ENCODE data around the gene SEMA7A.

The SEMA7A gene

DNA sequence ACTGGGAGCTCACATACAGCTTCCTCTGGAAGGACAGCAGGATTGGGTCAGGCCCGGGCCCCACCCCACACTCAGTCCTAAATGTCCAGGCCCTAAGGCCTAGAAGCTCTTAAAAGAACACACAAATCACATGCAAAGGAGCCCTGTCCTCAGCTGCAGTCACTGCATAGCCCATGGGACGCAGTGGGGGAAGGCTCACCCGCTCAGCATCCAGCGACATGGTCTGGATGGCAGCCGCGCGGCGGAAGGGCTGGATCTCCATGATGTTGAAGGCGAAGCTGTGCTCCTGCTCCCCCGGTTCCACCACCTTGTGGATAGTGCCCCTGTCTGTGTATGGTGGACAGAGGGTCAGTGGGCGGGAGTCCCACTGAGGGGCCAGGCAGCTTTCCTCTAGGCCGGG is 22.1 kb downstream of the SEMA7A start:
- Histone ChIP-seq H3K4me1 (ENCODE audit: control insufficient read depth, insufficient read depth, low read length) (peaks cover 5% of the 10 kb centered on the region; the same call in 1 of the 2 replicates), H3K36me3 (ENCODE audit: control insufficient read depth, insufficient read depth, low read length) (peaks cover 32% of the 10 kb centered on the region), H3K27ac (ENCODE audit: low read depth, low read length) (no peak overlapping the region), H3K27me3 (ENCODE audit: control insufficient read depth, insufficient read depth, low read length) (no peaks in the 10 kb centered on the region), H3K4me3 (ENCODE audit: low read depth, low read length) (no peak overlapping the region), H3K9ac (ENCODE audit: low read depth, low read length) (no peak overlapping the region), H3K9me3 (ENCODE audit: control insufficient read depth, insufficient read depth, low read length) (no peaks in the 10 kb centered on the region)

DNA sequence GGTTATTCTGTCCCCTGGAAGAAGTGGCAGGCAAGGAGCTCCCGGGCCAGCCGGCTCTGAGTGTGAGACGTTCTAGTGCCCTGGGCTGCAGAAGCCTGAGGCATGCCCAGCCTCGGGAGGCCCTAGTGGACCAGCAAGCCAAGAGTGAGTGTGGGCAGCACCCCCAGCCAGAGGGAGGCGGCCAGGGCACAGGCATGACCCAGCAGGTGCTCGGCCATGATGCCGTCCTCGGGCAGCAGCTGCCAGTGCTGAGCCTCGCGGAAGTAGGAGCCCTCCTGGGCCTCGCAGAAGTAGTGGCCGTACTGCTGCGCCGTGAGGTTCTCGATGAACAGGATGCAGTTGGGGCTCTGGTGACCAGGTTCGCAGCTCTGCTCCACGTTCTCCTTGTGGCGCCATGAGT is 23.3 kb downstream of the SEMA7A start:
- H3K9me3 ChIP-seq (ENCODE audit: control insufficient read depth, insufficient read depth, low read length): no peaks in the 10 kb centered on the region
- H3K4me3 ChIP-seq (ENCODE audit: low read depth, low read length): no peak overlapping the region
- H3K36me3 ChIP-seq (ENCODE audit: control insufficient read depth, insufficient read depth, low read length): peaks cover 24% of the 10 kb centered on the region
- peaks cover 5% of the 10 kb centered on the region; the same call in 1 of the 2 replicates for H3K4me1 ChIP-seq (ENCODE audit: control insufficient read depth, insufficient read depth, low read length)
- H3K9ac ChIP-seq (ENCODE audit: low read depth, low read length): no peak overlapping the region
- H3K27ac ChIP-seq (ENCODE audit: low read depth, low read length): no peak overlapping the region
- no peaks in the 10 kb centered on the region for H3K27me3 ChIP-seq (ENCODE audit: control insufficient read depth, insufficient read depth, low read length)

DNA sequence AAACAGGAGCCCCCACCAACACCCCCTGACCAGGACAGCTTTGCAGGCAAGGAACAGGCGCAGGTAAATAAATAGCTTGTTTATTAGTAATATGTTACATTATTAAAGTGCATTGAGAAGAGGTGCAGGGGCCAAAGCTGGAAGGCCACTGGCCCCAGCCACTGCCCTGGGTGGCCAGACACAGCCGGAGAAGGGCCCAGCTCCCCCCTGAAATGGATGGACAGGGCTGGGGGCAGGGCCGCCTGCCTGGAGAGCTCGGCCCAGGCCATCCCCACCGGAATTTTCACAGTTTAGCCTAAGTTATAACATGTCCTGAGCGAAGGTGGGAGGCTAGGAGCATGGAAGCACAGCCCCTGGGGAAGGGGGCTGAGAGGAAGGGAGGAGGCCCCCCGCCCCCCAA is 24.5 kb downstream of the SEMA7A start:
- Histone ChIP-seq H3K27me3 (ENCODE audit: control insufficient read depth, insufficient read depth, low read length) (no peaks in the 10 kb centered on the region), H3K9ac (ENCODE audit: low read depth, low read length) (no peak overlapping the region), H3K4me3 (ENCODE audit: low read depth, low read length) (no peak overlapping the region), H3K36me3 (ENCODE audit: control insufficient read depth, insufficient read depth, low read length) (peaks cover 20% of the 10 kb centered on the region), H3K4me1 (ENCODE audit: control insufficient read depth, insufficient read depth, low read length) (peaks cover 5% of the 10 kb centered on the region; the same call in 1 of the 2 replicates), H3K27ac (ENCODE audit: low read depth, low read length) (no peak overlapping the region), H3K9me3 (ENCODE audit: control insufficient read depth, insufficient read depth, low read length) (no peaks in the 10 kb centered on the region)

DNA sequence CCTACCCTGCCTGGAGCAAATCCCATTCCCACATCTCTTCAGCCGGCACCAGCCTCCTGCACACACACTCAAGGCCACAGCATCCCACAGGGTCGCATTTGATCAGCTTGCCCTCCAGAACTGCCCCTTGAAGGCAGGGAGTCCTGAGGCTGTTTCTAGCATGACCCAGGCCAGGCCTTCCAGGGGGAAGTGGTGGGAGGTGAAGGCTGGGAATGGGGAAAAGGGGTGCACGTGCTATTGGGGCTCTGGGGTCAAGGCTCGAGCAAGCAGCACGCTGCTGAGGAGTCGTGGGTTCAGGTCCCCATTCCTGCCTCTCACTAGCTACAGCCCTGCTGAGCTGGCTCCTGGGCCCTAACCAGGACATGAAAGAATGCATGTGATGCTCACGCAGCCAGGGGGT is 24.9 kb downstream of the SEMA7A start:
- Histone ChIP-seq H3K9ac (ENCODE audit: low read depth, low read length) (no peak overlapping the region), H3K27me3 (ENCODE audit: control insufficient read depth, insufficient read depth, low read length) (no peaks in the 10 kb centered on the region), H3K9me3 (ENCODE audit: control insufficient read depth, insufficient read depth, low read length) (no peaks in the 10 kb centered on the region), H3K27ac (ENCODE audit: low read depth, low read length) (no peak overlapping the region), H3K36me3 (ENCODE audit: control insufficient read depth, insufficient read depth, low read length) (peaks cover 19% of the 10 kb centered on the region), H3K4me1 (ENCODE audit: control insufficient read depth, insufficient read depth, low read length) (peaks cover 5% of the 10 kb centered on the region; the same call in 1 of the 2 replicates), H3K4me3 (ENCODE audit: low read depth, low read length) (no peak overlapping the region)

DNA sequence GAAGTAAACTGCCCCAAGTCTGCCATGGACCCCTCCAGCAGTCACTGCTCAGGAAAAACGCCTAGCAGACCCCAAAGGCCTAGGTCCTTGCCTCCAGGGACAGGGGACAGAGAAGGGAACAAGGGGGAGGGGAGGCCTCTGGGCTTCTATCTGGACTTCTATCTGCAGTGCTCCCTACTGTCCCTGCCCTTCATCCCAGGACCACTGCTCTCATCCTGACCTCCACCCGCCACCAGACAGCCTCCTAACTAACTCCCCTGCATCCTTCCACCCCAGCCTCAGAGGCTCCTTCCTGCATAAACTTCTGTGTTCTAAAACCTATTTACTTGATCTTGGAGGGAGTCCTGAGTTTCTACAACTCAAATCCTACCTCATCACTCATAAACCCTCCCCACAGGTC is 25.4 kb downstream of the SEMA7A start:
- H3K9me3 ChIP-seq (ENCODE audit: control insufficient read depth, insufficient read depth, low read length): no peaks in the 10 kb centered on the region
- H3K27me3 ChIP-seq (ENCODE audit: control insufficient read depth, insufficient read depth, low read length): no peaks in the 10 kb centered on the region
- H3K27ac ChIP-seq (ENCODE audit: low read depth, low read length): no peak overlapping the region
- no peak overlapping the region for H3K4me3 ChIP-seq (ENCODE audit: low read depth, low read length)
- H3K4me1 ChIP-seq (ENCODE audit: control insufficient read depth, insufficient read depth, low read length): peaks cover 5% of the 10 kb centered on the region; the same call in 1 of the 2 replicates
- H3K9ac ChIP-seq (ENCODE audit: low read depth, low read length): no peak overlapping the region
- H3K36me3 ChIP-seq (ENCODE audit: control insufficient read depth, insufficient read depth, low read length): peaks cover 14% of the 10 kb centered on the region

DNA sequence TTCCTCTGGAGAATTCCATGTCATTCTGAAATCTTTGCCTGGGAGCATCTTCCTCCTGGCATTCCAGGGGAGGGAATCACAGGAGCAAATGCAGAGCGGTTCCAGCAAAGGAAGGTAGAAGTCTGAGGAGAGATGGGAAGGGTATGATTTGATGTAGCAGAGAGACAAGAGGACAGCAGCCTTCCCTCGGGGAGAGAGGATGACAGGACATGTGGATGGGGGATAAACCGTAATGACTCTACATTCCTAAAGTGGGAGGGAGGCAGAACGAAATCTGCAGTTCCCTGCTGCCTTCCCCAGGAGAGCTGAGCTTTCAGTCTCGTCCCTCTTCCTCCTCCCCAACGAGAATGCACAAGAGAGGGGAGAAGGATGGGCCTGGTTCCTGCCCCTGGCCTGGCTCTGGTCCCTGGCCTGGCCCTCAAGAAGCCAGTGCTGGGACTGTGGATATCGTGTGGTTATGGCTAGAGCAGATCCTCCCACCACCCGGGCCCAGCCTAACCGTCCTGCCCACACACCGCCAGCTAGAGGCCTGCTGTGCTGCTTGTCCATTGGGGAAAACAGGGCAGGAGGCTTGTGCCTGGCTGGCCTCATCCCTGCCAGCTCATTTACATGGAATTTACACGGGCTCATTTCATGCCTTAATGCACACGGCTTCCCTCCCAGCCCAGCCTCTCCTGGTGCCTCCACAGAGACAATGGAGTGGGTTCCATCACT is 26.6 kb downstream of the SEMA7A start:
- peaks cover 5% of the 10 kb centered on the region; the same call in 1 of the 2 replicates for H3K4me1 ChIP-seq (ENCODE audit: control insufficient read depth, insufficient read depth, low read length)
- H3K27ac ChIP-seq (ENCODE audit: low read depth, low read length): peak overlapping the region; percentile 39
- no peaks in the 10 kb centered on the region for H3K9me3 ChIP-seq (ENCODE audit: control insufficient read depth, insufficient read depth, low read length)
- H3K4me3 ChIP-seq (ENCODE audit: low read depth, low read length): no peak overlapping the region
- peaks cover 8% of the 10 kb centered on the region for H3K36me3 ChIP-seq (ENCODE audit: control insufficient read depth, insufficient read depth, low read length)
- no peaks in the 10 kb centered on the region for H3K27me3 ChIP-seq (ENCODE audit: control insufficient read depth, insufficient read depth, low read length)
- no peak overlapping the region for H3K9ac ChIP-seq (ENCODE audit: low read depth, low read length)

DNA sequence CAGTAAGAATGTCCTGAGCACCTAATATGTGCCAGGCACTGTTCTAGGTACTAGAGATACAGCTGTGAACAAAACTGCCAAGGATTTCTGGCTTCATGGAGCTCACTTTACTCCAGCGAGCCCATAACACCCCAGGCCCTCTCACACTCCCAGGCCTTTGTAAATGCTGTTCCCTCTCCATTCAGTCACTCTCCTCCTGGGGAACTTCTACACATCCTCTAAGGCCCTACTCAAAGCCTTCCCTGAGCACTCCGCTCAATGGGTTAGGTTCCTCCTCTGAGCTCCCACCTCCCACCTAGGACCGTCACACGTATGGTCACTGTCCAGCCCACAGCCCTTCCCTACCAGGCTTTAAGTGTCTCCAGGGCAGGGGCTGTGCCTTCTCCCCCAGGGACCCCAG is 27.2 kb downstream of the SEMA7A start:
- Histone ChIP-seq H3K4me1 (ENCODE audit: control insufficient read depth, insufficient read depth, low read length) (peaks cover 5% of the 10 kb centered on the region; the same call in 1 of the 2 replicates), H3K36me3 (ENCODE audit: control insufficient read depth, insufficient read depth, low read length) (peaks cover 8% of the 10 kb centered on the region), H3K9ac (ENCODE audit: low read depth, low read length) (no peak overlapping the region), H3K27ac (ENCODE audit: low read depth, low read length) (no peak overlapping the region), H3K9me3 (ENCODE audit: control insufficient read depth, insufficient read depth, low read length) (no peaks in the 10 kb centered on the region), H3K4me3 (ENCODE audit: low read depth, low read length) (no peak overlapping the region), H3K27me3 (ENCODE audit: control insufficient read depth, insufficient read depth, low read length) (no peaks in the 10 kb centered on the region)

DNA sequence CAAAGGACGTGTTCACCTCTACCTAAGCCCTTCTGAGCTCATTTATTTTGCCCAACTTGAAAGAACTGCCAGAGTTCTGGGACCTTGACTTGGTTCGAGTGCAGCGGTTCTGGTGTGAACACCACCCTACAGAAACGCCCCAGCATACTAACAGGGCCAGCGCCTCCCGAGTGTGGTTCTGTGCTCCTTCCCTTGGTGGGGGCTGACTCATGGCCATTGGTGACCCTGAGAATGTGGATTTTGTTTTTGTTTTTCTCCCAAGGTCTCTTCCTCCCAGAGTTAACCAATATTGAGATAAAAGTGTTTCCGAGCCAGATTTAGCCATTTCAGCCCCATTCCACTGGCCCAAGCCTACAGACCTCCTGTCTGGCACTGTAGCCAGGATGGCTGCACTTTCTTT is 27.9 kb downstream of the SEMA7A start:
- Histone ChIP-seq H3K27ac (ENCODE audit: low read depth, low read length) (no peak overlapping the region), H3K9ac (ENCODE audit: low read depth, low read length) (no peak overlapping the region), H3K4me3 (ENCODE audit: low read depth, low read length) (no peak overlapping the region), H3K36me3 (ENCODE audit: control insufficient read depth, insufficient read depth, low read length) (peaks cover 8% of the 10 kb centered on the region), H3K9me3 (ENCODE audit: control insufficient read depth, insufficient read depth, low read length) (no peaks in the 10 kb centered on the region), H3K27me3 (ENCODE audit: control insufficient read depth, insufficient read depth, low read length) (no peaks in the 10 kb centered on the region), H3K4me1 (ENCODE audit: control insufficient read depth, insufficient read depth, low read length) (peaks cover 8% of the 10 kb centered on the region; the same call in 1 of the 2 replicates)

DNA sequence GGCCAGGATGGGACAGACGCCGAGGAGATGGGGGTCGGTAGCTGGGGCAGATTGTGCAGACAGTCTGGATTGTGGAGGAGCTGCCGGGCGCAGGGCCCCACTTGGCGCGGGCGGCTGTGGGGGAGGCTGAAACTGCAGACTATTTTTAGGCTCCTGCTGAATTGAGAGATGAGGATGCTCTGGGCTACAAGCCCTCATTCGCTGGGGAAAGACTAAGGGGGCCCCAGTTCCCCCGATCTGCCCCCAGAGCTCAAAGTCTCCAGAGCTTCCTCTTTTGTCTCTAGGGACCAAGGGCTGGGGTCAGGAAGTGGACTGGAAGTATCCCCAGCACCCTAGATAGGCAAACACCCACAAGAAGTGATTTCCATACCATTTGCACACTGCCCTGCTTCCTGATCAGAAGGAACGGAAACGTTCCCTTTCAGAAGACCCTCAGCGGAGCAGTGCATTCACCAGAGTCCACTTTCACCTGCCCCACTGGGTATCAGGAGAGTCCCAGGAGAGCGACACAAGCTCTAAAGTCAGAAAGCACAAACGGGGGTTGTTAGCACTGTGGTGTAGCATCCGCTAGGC is 29.7 kb downstream of the SEMA7A start:
- peaks cover 14% of the 10 kb centered on the region for H3K4me1 ChIP-seq (ENCODE audit: control insufficient read depth, insufficient read depth, low read length)
- no peaks in the 10 kb centered on the region for H3K9me3 ChIP-seq (ENCODE audit: control insufficient read depth, insufficient read depth, low read length)
- H3K27me3 ChIP-seq (ENCODE audit: control insufficient read depth, insufficient read depth, low read length): no peaks in the 10 kb centered on the region
- no peak overlapping the region for H3K4me3 ChIP-seq (ENCODE audit: low read depth, low read length)
- no peak overlapping the region for H3K27ac ChIP-seq (ENCODE audit: low read depth, low read length)
- H3K36me3 ChIP-seq (ENCODE audit: control insufficient read depth, insufficient read depth, low read length): no peaks in the 10 kb centered on the region
- no peak overlapping the region for H3K9ac ChIP-seq (ENCODE audit: low read depth, low read length)

DNA sequence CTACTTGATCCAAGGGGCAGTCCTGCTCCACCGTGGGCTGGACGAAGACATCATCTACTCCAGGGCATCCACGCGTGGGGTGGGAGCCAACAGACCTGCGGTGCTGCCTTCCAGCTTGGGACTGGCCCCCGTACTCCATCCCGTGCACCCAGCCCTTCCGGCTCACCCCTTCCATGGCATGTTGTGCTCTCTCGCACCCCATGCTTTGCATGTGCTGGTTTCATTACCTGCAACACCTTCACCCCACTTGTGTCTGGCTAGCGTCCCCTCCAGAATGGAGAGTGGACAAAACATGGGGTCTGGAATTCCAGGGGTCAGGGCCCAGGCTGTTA is 30.2 kb downstream of the SEMA7A start:
- peaks cover 14% of the 10 kb centered on the region for H3K4me1 ChIP-seq (ENCODE audit: control insufficient read depth, insufficient read depth, low read length)
- H3K36me3 ChIP-seq (ENCODE audit: control insufficient read depth, insufficient read depth, low read length): no peaks in the 10 kb centered on the region
- no peaks in the 10 kb centered on the region for H3K27me3 ChIP-seq (ENCODE audit: control insufficient read depth, insufficient read depth, low read length)
- no peak overlapping the region for H3K27ac ChIP-seq (ENCODE audit: low read depth, low read length)
- no peak overlapping the region for H3K9ac ChIP-seq (ENCODE audit: low read depth, low read length)
- H3K4me3 ChIP-seq (ENCODE audit: low read depth, low read length): no peak overlapping the region
- H3K9me3 ChIP-seq (ENCODE audit: control insufficient read depth, insufficient read depth, low read length): no peaks in the 10 kb centered on the region

DNA sequence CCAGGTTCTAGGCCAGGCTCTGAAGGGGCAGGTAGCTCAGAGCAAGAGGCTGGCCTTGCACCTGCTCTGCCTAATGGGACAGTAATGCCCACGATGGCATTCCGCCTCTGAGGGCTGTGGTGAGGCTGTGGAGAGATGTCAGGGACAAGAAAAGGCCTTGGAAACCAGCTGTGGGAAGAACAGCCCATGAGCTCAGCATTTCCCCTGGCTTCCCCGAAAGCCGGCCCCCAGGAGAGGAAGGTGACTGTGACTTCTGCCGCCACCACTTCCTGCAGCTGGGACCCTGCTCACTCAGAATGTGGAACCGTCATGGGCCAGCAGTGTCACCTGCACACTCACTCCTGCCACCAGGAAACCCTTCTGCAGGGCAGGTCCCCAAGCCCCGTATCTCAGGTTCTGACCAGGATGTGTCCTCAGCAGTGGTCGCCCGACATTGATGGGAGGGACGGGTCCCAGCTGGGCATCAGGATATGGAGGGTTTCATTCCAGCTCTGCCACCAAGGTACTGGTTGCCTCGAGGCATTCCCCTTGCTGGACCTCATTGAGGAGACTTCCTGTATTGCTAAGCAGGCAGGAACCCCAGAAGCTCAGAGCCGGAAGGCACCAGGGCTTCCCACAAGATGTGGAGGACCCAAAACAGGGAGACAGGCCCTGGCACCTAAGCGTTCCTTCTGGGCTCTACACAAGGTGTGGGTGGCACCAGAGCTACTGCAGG is 30.7 kb downstream of the SEMA7A start:
- H3K27ac ChIP-seq (ENCODE audit: low read depth, low read length): no peak overlapping the region
- no peaks in the 10 kb centered on the region for H3K36me3 ChIP-seq (ENCODE audit: control insufficient read depth, insufficient read depth, low read length)
- H3K4me1 ChIP-seq (ENCODE audit: control insufficient read depth, insufficient read depth, low read length): peaks cover 14% of the 10 kb centered on the region
- no peaks in the 10 kb centered on the region for H3K9me3 ChIP-seq (ENCODE audit: control insufficient read depth, insufficient read depth, low read length)
- H3K4me3 ChIP-seq (ENCODE audit: low read depth, low read length): no peak overlapping the region
- no peak overlapping the region for H3K9ac ChIP-seq (ENCODE audit: low read depth, low read length)
- H3K27me3 ChIP-seq (ENCODE audit: control insufficient read depth, insufficient read depth, low read length): no peaks in the 10 kb centered on the region

Data from HUES48 (cell line).